Jurkat, Clone E6-1 (cell line): ENCODE results near the gene HIGD1B.
A peak's percentile ranks its signal among the peaks of the same experiment; 100 is the strongest.

ENCODE experiments used
- DNase-seq: peaks from one replicate; pipeline ENCODE4 v3.0.0-alpha.2; 2011; ENCODE audit warnings: low read depth, low spot score
- H3K4me3 ChIP-seq: 2 replicates; pipeline ENCODE4 v1.5.1; 2011; ENCODE audit warnings: mild to moderate bottlenecking, low read length, control low read depth, moderate library complexity

Gene HIGD1B

GRCh38 chr17:44871556-44871955 lies 23.9 kb downstream of the HIGD1B start:
- DNase-seq = no peak
- H3K4me3 ChIP-seq = no peak overlapping the region

DNA sequence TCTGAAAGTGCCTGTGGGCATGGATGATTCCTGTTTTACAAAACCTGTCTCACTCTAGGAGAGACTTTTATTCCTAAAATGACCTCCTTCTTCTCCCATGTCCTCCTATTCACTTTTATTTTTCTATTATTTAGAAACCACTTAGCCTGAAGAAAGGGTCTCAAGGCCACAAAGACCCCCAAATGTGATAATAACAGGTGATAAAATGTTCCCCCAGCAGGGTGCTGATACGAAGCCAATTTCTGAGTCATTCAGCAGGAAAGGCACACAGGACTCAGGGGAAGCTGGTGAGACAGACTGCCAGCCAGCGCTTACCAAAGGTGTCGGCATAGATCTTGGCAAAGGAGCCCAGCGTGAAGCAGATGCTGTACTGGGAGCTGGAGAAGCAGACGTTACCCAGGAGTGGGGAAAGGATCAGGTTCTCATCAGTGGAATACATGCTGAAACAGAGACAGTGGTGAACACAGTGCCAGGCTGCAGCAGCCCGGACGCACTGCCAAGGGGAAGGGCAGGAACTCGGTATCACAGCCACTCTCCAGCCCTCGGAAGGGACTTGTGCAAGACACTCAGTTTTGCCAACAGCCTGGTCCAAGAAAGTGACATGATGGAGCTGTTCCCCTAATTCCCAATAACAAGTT lies 24.6 kb downstream of the HIGD1B start:
- no peak for DNase-seq
- no peak overlapping the region for H3K4me3 ChIP-seq

GRCh38 chr17:44875761-44876160 lies 28.1 kb downstream of the HIGD1B start:
- H3K4me3 ChIP-seq = no peak overlapping the region

DNA sequence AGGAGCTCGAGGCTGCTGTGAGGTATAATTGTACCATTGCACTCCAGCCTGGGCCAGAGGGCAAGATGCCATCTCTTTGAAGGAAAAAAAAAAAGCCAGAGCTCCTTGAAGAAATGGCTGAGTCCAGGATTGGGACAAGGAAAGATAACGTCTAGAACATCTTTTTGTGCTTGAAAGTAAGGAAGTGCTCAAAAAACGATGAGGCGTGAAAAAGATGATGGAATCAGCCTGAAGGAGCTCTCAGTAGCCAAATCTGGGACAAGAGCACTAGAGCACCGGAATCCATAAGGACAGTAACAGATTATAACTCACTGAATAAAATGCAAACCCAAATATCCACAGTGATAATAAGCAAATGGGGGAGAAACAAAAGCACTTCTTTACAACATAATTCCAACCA lies 29.4 kb downstream of the HIGD1B start:
- H3K4me3 ChIP-seq = no peak overlapping the region
- DNase-seq = no peak

More at GRCh38 chr17:44875761-44876160, 28.1 kb downstream of the HIGD1B start:
- no peak for DNase-seq

DNA sequence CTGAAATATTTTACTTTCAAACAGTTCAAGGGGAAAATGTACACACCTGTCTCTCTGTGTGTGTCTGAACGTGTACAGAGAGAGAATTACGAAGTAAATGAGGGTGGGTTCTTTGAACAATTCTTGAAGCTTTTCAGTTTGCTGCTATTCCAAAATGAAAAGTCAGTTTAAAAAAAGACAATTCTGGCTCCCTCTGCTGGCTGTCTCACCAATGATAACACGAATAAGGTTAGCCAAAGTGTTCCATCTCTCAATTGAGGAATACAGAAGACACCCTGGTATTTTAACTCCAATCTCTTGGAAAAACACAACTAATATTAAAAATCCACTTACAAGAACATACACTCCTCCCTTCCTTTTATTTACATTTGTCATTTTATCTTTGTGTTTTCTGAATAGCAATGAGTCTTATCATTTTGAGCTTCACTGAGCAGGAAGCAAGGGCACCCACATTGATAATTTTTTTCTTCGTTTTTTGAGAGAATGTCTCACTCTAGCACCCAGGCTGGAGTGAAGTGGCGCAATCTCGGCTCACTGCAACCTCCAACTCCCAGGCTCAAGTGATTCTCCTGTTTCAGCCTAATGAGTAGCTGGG lies 31.0 kb downstream of the HIGD1B start:
- DNase-seq = no peak

GRCh38 chr17:44879376-44879775 lies 31.7 kb downstream of the HIGD1B start:
- DNase-seq = no peak
- no peak overlapping the region for H3K4me3 ChIP-seq

More for the DNA sequence above, 31.0 kb downstream of the HIGD1B start:
- H3K4me3 ChIP-seq = no peak overlapping the region

DNA sequence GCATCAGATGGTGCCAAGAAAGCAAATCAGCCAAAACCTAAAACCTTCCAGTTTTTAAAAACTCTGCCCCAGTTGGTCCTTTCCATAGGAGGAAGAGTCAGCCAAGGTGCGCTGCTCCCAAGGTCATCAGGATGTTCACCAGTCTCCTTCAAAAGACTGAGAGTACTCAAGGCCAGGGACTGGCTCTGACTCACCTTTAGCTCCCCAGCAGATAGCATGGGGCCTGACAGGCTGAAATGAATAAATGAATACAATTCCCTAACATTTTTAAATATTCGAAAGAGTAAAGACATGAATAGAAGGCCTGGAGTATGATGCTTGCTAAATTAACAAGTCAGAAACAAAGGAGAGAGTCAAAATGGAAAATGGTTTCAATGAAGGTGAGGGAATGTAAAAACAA lies 32.4 kb downstream of the HIGD1B start:
- DNase-seq = no peak
- H3K4me3 ChIP-seq = no peak overlapping the region

- no peak overlapping the region for H3K4me3 ChIP-seq
- DNase-seq = no peak
Measured at GRCh38 chr17:44881145-44881544, 33.5 kb downstream of the HIGD1B start.

DNA sequence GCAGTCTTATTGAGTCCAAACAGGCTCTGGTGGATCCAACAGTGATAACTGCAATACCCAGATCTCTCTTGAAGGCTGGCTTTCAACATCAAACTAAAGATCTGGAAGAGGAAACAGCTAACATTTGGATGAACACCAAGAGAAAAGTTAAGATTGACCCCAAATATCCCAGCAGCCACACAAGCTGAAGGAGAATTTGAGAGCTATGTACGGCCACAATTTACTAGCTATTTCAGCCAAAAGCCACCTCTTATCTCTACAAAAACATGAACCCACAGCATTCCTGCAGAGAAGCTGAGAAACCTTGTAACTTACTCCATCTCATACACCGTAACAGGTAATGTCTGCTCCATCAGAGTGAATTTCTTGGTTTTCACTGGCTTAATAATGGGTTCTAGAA lies 37.3 kb downstream of the HIGD1B start:
- DNase-seq = no peak
- H3K4me3 ChIP-seq = no peak overlapping the region

GRCh38 chr17:44887016-44887415 lies 39.3 kb downstream of the HIGD1B start:
- DNase-seq = no peak
- H3K4me3 ChIP-seq = no peak overlapping the region

DNA sequence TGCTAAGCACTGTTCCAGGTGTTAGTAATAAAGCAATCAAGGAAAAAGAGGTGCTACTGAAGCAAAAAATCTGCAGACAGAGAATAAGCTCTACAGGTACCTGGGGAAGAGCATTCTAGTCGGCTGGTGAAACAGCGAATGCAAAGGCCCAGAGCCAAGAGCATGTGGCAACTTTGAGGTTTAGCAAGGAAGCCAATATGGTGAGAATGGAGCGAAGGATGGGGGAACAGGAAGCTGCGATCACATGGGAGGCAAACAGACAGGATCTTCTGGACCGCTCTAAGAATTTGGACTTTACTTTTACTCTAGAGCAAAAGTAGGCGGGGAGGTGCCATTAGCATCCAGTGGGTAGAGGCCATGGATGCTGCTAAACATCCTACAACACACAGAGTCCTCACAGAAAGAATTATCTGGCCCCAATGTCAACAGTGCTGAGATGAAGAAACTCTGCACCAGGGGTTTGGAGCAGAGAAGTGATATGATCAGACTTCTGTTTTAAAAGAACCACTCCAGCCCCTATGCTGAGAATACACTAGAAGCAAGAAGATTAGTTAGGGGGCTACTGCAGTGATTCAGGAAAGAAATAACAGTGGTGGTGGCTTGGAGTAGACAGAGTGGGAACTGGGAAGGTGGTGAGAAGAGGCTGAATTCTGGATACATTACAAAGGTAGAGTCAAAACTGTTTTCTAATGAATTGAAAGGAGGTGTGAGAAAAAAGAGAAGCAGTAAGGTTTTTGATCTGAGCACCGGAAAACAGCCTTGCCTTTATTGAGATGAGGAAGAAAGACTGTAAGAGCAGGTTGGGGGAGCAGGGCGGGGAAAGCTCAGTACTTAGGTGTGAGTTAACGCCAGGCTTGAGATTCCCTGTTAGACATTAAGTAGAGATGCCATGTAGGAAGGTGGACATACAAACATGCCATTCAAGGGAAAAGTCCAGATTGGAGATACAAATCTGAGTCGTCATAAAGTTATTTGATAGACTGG lies 40.6 kb downstream of the HIGD1B start:
- DNase-seq = peak; percentile 70

GRCh38 chr17:44889003-44889402 lies 41.3 kb downstream of the HIGD1B start:
- no peak for DNase-seq
- no peak overlapping the region for H3K4me3 ChIP-seq

More for the DNA sequence above, 40.6 kb downstream of the HIGD1B start:
- peak overlapping the region; percentile 25 for H3K4me3 ChIP-seq

DNA sequence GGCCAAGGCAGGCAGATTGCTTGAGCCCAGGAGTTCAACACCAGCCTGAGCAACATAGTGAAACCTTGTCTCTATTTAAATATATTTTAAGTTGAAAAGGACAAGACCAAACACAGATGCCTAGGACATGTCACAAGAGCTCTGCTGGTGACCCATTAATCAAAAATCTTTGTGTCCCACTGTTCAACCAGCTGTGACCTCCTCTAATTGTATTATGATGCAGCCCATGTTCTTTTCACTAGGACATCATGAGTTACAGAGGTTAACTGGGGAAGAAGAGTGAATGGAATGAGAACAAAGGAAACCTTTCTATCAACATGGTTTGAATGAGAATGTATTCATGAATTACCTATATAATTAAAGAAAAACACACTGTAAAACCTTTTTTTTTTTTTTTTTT lies 44.6 kb downstream of the HIGD1B start:
- no peak overlapping the region for H3K4me3 ChIP-seq
- DNase-seq = no peak

DNA sequence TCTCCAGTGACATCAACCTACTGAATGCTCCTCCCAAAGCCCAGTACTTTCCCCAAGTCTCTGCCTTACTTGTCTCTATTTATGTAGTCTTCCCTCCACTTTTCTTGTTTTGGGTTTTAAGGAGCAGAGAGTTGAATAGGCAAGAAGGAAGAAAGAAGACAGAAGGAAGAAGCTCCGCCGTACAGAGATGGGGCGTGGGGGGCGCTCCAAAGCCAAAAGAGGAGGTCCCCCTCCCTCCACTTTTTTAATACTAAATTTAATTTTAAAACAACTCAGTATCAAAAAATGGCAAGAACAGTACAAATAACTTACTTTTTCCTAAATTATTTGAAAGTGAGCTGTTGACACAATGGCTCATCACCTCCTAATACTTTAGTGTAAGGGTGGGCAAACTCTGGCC lies 47.0 kb downstream of the HIGD1B start:
- no peak for DNase-seq
- H3K4me3 ChIP-seq = no peak overlapping the region

GRCh38 chr17:44898768-44899073 lies 51.0 kb downstream of the HIGD1B start:
- peak overlapping the region; percentile 83 for H3K4me3 ChIP-seq
- no peak for DNase-seq

DNA sequence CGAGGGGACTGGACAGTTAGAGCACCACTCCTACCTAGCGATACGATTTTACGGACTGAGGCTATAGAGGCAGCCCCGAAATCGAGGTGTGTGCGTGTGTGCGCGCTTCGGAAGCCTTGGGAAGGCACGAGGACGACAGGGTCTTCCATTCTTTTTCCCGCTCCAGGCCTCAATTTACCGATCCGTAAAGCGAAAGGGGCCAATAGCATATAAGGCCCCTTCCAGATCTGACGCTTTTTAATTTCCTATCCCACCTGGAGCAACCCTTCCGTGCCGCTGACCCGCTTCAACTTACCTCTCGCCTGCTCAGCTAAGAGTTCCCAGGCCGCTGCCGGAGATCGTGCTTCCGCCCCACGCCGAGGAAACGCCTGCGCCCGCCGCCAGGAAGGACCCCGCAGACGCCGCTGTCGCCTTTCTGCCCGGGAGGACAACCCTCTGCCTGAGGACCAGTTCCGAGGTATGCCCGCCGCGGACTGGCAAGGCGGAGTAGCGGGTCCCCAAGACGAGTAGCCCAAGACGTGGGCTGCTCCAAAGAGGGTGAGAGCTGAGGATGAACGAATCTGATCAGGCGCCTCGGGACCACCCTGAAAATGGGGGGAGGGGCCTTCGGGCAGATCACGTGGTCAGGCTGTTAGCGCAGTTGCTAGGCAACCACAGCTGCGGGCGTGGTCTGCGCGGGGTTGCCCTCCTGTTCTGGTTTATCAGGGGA lies 51.5 kb downstream of the HIGD1B start, which contains the start of gene EFTUD2:
Gene EFTUD2 (minus strand): TSS at position 372 of the 709 bp plus-strand sequence. CDS start 4,924 bp downstream, outside the sequence.
- peak; percentile 85 for DNase-seq
- peak within 1 kb of the TSS; percentile 83 for H3K4me3 ChIP-seq
